ENCODE data around the gene SSR2.

Gene SSR2

DNA sequence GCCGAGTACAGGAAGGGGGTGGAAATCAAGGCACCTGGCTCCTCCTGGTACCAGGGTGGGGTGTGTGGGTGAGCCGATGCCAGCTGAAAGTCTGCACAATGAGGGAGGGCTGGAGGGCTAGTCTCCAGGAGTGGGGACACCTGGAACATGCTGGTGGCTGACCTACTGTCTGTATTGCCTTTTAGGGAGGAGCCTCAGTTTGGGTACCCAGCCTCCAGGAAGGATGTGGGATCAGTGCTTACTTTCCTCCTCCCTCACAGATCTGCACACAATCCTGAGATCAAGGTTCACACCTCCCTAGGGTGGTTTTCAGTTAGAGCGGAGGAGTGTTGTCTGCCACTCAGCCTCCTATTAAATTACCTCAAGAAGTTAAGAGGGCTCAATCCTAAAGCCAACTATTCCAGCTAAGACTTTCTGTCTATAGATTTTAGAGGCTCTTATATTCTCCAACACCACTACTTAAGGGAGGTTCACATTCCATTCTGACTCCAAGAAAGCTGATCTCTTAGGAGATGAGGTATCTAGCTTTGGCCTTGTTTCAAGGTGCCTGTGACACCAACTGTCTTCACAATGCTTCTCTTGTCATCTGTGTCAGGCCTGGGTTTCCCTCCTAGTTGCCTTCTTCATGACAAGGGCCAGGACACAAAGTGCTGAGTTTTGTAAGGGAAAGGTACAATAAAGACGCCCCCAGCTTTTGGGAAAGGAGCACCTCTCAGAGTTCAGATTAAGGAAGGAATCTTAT, 15.7 kb downstream of the SSR2 start:
- H3K9me3 ChIP-seq (ENCODE audit: control insufficient read depth, insufficient read depth, low read depth, low read length), result no peaks in the 10 kb centered on the region
- ChIA-PET POLR2A (no interaction called here), CTCF (interaction anchor here (0.8 to 1.5 kb wide), 4 partner anchors 16 to 134 kb away, joined by 3 to 6 read pairs (median 6); no protein-coding TSS in a partner anchor)
- H3K36me3 ChIP-seq (ENCODE audit: control insufficient read depth in 2 of 2, insufficient read depth in 1 of 2, low read length in 2 of 2), result peaks cover 6 to 25% of the 10 kb centered on the region in 2 experiments; a peak in 2 of 3 replicates
- H3K27ac ChIP-seq (ENCODE audit: extremely low read depth, low read depth, low read length), result no peak overlapping the region
- H3K4me3 ChIP-seq (ENCODE audit: low read depth, low read length), result no peak overlapping the region
- 0 out of 2 replicates have a peak, but pooled peaks have one; percentile 21 for TF ChIP-seq ZBTB17 (tag by site-specific recombination; IDR thresholded peaks at IDR 0.05)
- no peak for TF ChIP-seq RBAK (tag by site-specific recombination; IDR thresholded peaks at IDR 0.05)
- TF ChIP-seq EGR2 (tag by site-specific recombination; IDR thresholded peaks at IDR 0.05; ENCODE audit: low read depth), result peak; percentile 39; the same call in 1 of the 2 replicates
- no peaks in the 10 kb centered on the region for H3K4me1 ChIP-seq (ENCODE audit: control insufficient read depth, insufficient read depth, low read length)

DNA sequence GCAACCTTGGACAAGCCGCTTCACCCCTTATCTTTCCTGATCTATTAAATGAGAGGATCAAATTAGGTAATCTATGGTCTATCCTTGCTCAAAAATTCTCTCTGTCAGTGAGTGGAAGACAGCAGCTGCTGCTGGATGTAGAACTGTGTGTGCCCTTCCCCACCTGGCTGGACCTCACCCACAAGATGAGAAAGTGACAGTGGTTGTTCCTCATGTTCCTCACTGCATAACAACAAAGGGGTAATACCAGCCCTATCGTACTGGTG, 16.9 kb downstream of the SSR2 start:
- CTCF ChIA-PET, result interaction anchor here (0.7 to 1.8 kb wide), 5 partner anchors 12 to 126 kb away, joined by 3 to 9 read pairs (median 3); no protein-coding TSS in a partner anchor
- TF ChIP-seq ZNF366 (tag by site-specific recombination; conservative IDR thresholded peaks at IDR 0.05) (0 out of 2 replicates have a peak, but pooled peaks have one; percentile 45), ZNF76 (tag by site-specific recombination; IDR thresholded peaks at IDR 0.05; ENCODE audit: borderline replicate concordance, low read depth) (no peak), SALL2 (tag by site-specific recombination; IDR thresholded peaks at IDR 0.05; ENCODE audit: borderline replicate concordance) (no peak), ZNF623 (tag by site-specific recombination; IDR thresholded peaks at IDR 0.05) (no peak), ZNF433 (tag by site-specific recombination; IDR thresholded peaks at IDR 0.05; ENCODE audit: low read depth) (no peak)
- TF ChIP-seq, protein P1, sequence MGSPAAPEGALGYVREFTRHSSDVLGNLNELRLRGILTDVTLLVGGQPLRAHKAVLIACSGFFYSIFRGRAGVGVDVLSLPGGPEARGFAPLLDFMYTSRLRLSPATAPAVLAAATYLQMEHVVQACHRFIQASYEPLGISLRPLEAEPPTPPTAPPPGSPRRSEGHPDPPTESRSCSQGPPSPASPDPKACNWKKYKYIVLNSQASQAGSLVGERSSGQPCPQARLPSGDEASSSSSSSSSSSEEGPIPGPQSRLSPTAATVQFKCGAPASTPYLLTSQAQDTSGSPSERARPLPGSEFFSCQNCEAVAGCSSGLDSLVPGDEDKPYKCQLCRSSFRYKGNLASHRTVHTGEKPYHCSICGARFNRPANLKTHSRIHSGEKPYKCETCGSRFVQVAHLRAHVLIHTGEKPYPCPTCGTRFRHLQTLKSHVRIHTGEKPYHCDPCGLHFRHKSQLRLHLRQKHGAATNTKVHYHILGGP (tag by site-specific recombination; IDR thresholded peaks at IDR 0.05), result no peak
- Histone ChIP-seq H3K27ac (ENCODE audit: extremely low read depth, low read depth, low read length) (no peak overlapping the region), H3K4me3 (ENCODE audit: low read depth, low read length) (no peak overlapping the region), H3K9me3 (ENCODE audit: control insufficient read depth, insufficient read depth, low read depth, low read length) (no peaks in the 10 kb centered on the region), H3K4me1 (ENCODE audit: control insufficient read depth, insufficient read depth, low read length) (no peaks in the 10 kb centered on the region), H3K36me3 (ENCODE audit: control insufficient read depth in 2 of 2, insufficient read depth in 1 of 2, low read length in 2 of 2) (peaks cover 3 to 13% of the 10 kb centered on the region in 2 experiments; a peak in 2 of 3 replicates)
- POLR2A ChIA-PET, result no interaction called here

GRCh38 chr1:156002188-156002911, 18.4 kb downstream of the SSR2 start:
- ChIA-PET POLR2A (interaction anchor here (0.5 to 0.6 kb wide), 2 partner anchors 24 to 254 kb away, joined by 3 to 9 read pairs; partner anchors contain the start of gene ARHGEF2), CTCF (interaction anchor here (0.6 to 1.8 kb wide), 9 partner anchors 12 to 434 kb away, joined by 3 to 9 read pairs (median 3); partner anchors contain the start of gene KHDC4)
- Histone ChIP-seq H3K9me3 (ENCODE audit: control insufficient read depth, insufficient read depth, low read depth, low read length) (no peaks in the 10 kb centered on the region), H3K27ac (ENCODE audit: extremely low read depth, low read depth, low read length) (no peak overlapping the region), H3K4me3 (ENCODE audit: low read depth, low read length) (no peak overlapping the region), H3K4me1 (ENCODE audit: control insufficient read depth, insufficient read depth, low read length) (no peaks in the 10 kb centered on the region), H3K36me3 (ENCODE audit: control insufficient read depth in 2 of 2, insufficient read depth in 1 of 2, low read length in 2 of 2) (peaks cover 0 to 6% of the 10 kb centered on the region in 2 experiments; a peak in 1 of 3 replicates)
- peak; percentile 51 for TF ChIP-seq ZNF341 (tag by site-specific recombination; IDR thresholded peaks at IDR 0.05; ENCODE audit: low read depth)
- TF ChIP-seq RBAK (tag by site-specific recombination; IDR thresholded peaks at IDR 0.05), result no peak
- TF ChIP-seq, protein P2, sequence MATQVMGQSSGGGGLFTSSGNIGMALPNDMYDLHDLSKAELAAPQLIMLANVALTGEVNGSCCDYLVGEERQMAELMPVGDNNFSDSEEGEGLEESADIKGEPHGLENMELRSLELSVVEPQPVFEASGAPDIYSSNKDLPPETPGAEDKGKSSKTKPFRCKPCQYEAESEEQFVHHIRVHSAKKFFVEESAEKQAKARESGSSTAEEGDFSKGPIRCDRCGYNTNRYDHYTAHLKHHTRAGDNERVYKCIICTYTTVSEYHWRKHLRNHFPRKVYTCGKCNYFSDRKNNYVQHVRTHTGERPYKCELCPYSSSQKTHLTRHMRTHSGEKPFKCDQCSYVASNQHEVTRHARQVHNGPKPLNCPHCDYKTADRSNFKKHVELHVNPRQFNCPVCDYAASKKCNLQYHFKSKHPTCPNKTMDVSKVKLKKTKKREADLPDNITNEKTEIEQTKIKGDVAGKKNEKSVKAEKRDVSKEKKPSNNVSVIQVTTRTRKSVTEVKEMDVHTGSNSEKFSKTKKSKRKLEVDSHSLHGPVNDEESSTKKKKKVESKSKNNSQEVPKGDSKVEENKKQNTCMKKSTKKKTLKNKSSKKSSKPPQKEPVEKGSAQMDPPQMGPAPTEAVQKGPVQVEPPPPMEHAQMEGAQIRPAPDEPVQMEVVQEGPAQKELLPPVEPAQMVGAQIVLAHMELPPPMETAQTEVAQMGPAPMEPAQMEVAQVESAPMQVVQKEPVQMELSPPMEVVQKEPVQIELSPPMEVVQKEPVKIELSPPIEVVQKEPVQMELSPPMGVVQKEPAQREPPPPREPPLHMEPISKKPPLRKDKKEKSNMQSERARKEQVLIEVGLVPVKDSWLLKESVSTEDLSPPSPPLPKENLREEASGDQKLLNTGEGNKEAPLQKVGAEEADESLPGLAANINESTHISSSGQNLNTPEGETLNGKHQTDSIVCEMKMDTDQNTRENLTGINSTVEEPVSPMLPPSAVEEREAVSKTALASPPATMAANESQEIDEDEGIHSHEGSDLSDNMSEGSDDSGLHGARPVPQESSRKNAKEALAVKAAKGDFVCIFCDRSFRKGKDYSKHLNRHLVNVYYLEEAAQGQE (tag by site-specific recombination; IDR thresholded peaks at IDR 0.05), result peak; percentile 23; the same call in 1 of the 2 replicates
- TF ChIP-seq, protein P3, sequence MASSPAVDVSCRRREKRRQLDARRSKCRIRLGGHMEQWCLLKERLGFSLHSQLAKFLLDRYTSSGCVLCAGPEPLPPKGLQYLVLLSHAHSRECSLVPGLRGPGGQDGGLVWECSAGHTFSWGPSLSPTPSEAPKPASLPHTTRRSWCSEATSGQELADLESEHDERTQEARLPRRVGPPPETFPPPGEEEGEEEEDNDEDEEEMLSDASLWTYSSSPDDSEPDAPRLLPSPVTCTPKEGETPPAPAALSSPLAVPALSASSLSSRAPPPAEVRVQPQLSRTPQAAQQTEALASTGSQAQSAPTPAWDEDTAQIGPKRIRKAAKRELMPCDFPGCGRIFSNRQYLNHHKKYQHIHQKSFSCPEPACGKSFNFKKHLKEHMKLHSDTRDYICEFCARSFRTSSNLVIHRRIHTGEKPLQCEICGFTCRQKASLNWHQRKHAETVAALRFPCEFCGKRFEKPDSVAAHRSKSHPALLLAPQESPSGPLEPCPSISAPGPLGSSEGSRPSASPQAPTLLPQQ (tag by site-specific recombination; IDR thresholded peaks at IDR 0.05), result peak; percentile 72
- no peak for TF ChIP-seq ZNF596 (tag by site-specific recombination; IDR thresholded peaks at IDR 0.05)
- peak; percentile 52; the same call in 1 of the 2 replicates for TF ChIP-seq ZFP69B (tag by site-specific recombination; IDR thresholded peaks at IDR 0.05)
- TF ChIP-seq GLIS2 (tag by site-specific recombination; IDR thresholded peaks at IDR 0.05), result no peak
- no peak for TF ChIP-seq ZNF302 (tag by site-specific recombination; IDR thresholded peaks at IDR 0.05; ENCODE audit: low read depth)
- TF ChIP-seq ZNF248 (tag by site-specific recombination; IDR thresholded peaks at IDR 0.05), result no peak

All from HEK293 (cell line).